H7 (cell line): ENCODE results near the gene MRPL24. TPM values are rescaled to one million over a fixed set of nuclear protein-coding genes. Genes with fewer than 3 reads are reported as not detected.

Experiments
- DNase-seq: peaks from one replicate; pipeline ENCODE4 v3.0.0; 2012
- H3K27me3 ChIP-seq: 2 replicates; pipeline ENCODE4 v1.6.0; 2011; ENCODE audit warnings: mild to moderate bottlenecking, low read length; ENCODE audit not compliant: control insufficient read depth, insufficient read depth
- H3K36me3 ChIP-seq: replicated peaks from 2 replicates; pipeline ENCODE4 v1.5.1; 2011; ENCODE audit warnings: low read length; ENCODE audit not compliant: control insufficient read depth, insufficient read depth
- H3K4me3 ChIP-seq: 2 replicates; pipeline ENCODE4 v1.5.1; 2011; ENCODE audit warnings: low read depth, mild to moderate bottlenecking, control low read depth, low read length, moderate library complexity; ENCODE audit not compliant: insufficient read depth
- total RNA-seq: library from RNA; depleted of rRNA; stranded (reverse); fragments of >200 nt; shearing (Covaris generic); gene quantifications from 2 replicates; pipeline ENCODE4 v1.2.3, GENCODE V29; 2014

MRPL24 gene
- total RNA-seq, 1 experiment from 2014 or later, result 105 TPM

DNA sequence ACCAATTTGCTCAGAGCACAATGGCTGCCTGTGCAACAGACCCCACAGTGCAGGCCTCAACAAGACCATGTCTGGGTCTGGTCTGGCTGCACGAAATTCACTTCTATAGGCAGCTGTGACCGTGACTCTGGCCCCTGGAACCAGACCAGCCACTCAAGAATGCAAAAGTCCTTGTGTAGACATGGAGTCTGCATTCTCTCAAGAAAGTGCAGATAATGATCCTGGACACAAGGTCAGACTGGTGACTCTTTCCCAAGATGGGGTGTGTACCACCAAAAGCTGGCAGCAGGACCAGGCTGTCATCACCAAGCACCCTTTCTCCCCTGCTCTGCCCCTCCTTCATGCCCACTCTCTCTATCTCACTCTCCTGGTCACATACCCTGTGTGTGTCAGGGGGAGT is 19.8 kb downstream of the MRPL24 start:
- Histone ChIP-seq H3K4me3 (no peak overlapping the region), H3K36me3 (peaks cover 21% of the 10 kb centered on the region), H3K27me3 (no peaks in the 10 kb centered on the region)
- no peak for DNase-seq

DNA sequence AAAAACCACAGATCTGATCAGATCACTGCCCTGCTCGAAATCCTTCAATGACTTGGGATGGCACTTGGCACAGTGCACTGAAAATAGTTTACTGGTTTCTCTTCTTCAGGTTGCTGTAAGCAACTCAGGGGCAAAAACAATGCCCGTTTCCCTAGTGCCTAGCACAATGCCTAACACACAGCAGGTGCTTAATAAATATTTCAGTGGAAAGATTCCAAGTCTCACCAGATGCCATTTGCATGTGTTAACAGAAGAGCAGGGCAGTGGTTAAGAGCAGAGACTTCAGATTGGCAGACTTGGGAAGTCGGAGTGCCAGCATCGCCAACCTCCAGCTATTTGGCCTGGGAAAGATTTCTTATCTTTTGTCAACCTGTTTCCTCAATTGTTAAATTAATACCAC is 23.5 kb downstream of the MRPL24 start:
- DNase-seq, result no peak
- Histone ChIP-seq H3K4me3 (no peak overlapping the region), H3K27me3 (no peaks in the 10 kb centered on the region), H3K36me3 (peaks cover 4% of the 10 kb centered on the region)

DNA sequence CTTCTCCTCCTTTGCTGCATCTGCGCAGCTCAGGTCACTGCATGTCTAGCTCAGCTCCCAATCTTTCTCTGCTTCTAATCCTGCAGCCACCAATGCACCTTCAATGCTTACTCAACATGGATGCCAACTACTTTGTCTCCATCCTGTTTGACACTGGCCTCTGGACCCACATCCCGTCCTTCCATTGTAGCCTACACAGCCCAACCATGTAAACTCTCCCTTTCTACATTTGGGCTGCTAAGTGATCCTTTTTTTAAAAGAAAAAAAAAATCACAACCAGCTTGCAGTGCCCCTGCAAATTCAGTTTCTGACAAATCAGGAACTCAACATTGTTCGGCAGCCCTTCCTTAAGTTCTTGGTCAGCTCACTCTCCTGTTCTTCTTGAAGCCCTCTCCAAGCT is 26.1 kb downstream of the MRPL24 start:
- H3K27me3 ChIP-seq, result no peaks in the 10 kb centered on the region
- no peaks in the 10 kb centered on the region for H3K36me3 ChIP-seq
- DNase-seq, result no peak
- no peak overlapping the region for H3K4me3 ChIP-seq

DNA sequence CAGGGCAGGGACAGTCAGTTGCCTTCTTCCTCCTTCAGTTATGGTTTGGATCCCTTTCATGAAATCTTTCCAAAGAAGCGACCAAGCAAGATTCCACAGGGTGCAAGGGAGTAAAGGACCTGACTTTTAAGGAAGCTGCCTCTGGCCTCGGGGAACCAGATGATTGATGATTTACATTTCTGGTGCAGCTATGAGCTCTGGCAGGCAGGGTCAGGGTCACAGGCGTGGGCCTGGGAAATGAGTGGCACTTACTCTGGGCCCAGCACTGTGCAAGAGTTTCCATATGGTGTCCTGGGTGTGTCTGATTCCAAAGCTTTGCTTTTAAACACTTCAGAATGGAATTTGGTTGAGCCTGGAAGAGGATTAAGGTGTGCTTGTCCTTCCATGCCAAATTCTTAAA is 28.3 kb downstream of the MRPL24 start:
- Histone ChIP-seq H3K4me3 (no peak overlapping the region), H3K36me3 (no peaks in the 10 kb centered on the region)
- DNase-seq, result no peak

DNA sequence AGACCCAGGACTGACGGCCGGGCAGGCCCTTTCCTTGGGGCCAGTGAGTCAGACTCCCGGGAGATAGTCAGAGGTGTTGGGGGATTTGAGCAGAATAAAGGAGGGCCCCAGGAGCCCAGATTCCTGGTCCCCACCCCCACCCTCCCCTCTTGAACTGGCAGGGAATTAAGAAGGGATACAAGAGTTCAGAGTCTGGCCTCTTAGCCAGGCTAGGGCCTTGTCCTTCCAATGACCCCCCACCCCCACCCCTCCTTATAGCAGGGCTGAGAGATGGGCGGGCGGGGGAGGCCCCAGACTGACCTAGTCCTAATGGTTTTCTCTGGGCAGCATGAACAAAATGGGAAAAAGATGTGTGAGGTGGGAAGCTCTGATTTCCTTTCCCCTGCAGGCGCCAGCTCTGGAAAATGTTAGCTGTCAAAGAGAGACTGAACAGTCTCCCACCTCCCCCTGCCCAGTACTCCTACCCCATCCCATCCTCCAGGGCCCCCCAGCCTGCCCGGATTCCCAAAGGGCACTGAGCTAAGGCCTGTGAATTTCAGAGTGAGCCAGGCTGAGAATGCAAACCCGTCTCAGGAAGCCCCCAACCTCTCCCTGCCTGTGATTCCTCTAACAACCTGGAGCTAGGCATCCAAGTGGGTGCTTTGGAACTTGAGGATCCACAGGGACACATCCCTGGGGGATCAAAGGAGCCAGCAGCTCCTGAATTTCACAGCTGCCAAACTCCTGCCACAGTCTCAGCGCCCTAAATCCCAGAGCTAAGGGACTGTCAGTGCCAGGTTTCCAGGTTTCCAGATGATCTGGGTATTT is 29.7 kb downstream of the MRPL24 start:
- H3K4me3 ChIP-seq, result no peak overlapping the region
- no peaks in the 10 kb centered on the region for H3K27me3 ChIP-seq
- DNase-seq, result peak; percentile 73
- H3K36me3 ChIP-seq, result no peaks in the 10 kb centered on the region

More for the DNA sequence above, 28.3 kb downstream of the MRPL24 start:
- H3K27me3 ChIP-seq, result no peaks in the 10 kb centered on the region

DNA sequence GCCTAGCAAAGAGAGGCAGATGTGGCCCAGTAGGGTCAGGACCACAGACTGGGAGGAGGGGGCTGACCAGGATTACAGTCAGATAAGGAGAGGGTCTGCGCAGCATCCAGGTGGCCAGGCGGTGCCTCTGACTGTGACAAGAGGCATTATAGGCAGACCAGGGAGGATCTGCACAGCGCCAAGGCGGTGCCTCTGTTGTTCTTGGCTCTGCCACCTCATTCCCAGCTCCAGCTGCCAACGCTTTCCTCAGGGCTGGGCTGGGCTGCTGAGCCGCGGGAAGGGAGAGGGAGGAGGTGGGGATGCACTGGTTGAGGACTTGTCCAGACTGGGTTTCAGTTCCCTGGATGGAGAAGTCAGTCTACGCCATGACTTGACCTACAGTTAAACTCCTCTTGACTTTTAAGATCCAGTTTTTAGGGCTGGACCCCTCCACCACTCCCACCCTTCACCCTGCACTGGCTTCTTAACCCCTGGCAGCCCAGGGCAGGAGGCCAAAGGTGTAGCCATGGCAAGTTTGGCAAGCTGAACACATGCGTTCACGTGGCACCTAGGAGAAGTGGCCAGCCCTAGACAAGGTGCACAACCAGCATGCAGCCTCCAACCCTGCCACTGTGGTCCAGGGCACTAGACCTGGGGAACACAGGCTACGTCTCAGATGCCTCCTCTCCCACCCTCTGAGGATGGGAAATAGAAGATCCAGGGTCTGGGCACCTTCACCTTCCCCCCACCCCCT is 31.0 kb downstream of the MRPL24 start:
- H3K4me3 ChIP-seq, result no peak overlapping the region
- no peak for DNase-seq
- H3K27me3 ChIP-seq, result peaks cover 5% of the 10 kb centered on the region
- H3K36me3 ChIP-seq, result no peaks in the 10 kb centered on the region

DNA sequence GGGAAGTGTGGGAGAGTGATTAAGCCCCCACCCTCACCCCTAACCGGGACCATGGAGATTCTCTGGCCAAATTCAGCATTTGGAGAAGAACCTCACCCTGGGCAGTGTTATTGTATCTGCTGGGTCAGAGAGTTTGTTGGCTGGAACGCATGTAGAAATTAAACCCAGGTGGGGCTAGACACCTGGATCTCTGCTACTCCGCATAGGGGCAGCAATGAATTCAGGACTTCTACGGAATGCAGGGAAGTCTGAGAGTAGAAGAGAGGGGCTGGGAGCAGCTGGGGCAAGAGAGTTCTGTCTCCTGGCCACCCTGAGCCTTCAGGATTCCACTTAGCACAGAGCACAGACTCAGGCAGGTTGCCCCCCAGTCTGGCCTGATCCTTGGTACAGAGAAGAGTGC is 31.9 kb downstream of the MRPL24 start:
- no peak overlapping the region for H3K4me3 ChIP-seq
- H3K27me3 ChIP-seq, result peaks cover 14% of the 10 kb centered on the region
- no peaks in the 10 kb centered on the region for H3K36me3 ChIP-seq
- peak; percentile 44 for DNase-seq

DNA sequence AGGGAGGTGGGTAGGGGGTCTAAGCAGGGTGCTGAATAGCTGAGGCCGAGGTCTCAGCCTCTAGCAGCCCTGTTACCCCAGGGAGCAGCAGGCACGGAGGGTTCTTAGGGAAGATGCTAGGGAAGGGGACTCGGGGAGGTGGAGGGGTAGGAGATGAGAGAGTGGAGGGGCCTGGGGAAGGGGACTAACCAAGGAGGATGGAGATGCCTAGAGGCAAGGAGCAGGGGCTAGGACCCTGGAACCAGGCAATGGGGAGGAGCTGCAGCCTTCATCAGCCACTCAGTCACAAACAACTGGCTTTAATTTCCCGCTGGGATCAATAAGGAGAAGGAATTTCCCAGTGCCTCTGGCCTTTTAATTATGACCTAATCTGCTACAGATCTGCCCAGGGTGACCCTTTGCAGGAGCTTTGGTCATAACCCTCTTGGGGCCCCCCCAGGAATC is 32.6 kb downstream of the MRPL24 start:
- H3K4me3 ChIP-seq, result peak overlapping the region; percentile 80; the same call in 1 of the 2 replicates
- H3K36me3 ChIP-seq, result no peaks in the 10 kb centered on the region
- DNase-seq, result peak; percentile 87
- H3K27me3 ChIP-seq, result peaks cover 18% of the 10 kb centered on the region

DNA sequence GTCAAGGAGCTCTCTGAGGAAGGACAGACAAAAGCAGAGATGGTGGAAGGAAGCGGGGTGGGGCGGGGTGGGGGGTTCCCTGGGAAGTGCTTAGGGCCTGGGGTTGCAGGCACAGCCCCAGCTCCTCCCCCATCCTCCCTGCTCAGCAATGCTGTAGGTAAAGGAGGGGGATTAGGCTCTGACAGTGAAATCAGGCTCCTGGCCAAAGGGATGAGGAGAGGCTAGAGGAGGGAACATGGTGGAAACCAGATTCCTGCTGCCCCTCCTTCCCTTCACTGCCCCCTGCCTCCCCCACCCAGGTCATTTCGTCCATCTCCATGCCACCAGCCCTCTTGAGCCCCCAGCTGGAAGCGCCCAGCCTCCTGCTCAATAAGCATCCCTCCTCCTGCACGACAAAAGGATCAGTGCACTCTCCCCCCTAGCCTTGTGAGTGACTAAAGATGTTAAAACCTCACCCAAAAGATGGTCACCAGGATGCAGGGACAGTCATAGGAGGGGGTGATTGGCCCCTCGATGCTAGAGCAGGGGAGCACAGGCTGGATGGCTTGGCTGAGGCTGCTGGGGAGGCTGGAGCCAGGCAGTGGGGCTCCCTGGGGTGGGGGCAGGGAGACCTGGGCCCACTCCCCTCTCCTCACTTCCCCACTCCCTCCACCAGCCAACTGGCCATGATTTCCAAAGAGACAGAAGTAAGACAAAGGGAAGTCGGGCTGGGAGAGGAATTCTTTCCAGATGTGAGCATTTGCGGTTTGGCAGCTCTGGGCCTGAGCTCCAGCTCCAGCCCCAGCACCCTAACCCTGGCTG is 33.3 kb downstream of the MRPL24 start:
- H3K4me3 ChIP-seq, result peak overlapping the region; percentile 80
- DNase-seq, result peak; percentile 88
- H3K36me3 ChIP-seq, result no peaks in the 10 kb centered on the region
- peaks cover 19% of the 10 kb centered on the region for H3K27me3 ChIP-seq

DNA sequence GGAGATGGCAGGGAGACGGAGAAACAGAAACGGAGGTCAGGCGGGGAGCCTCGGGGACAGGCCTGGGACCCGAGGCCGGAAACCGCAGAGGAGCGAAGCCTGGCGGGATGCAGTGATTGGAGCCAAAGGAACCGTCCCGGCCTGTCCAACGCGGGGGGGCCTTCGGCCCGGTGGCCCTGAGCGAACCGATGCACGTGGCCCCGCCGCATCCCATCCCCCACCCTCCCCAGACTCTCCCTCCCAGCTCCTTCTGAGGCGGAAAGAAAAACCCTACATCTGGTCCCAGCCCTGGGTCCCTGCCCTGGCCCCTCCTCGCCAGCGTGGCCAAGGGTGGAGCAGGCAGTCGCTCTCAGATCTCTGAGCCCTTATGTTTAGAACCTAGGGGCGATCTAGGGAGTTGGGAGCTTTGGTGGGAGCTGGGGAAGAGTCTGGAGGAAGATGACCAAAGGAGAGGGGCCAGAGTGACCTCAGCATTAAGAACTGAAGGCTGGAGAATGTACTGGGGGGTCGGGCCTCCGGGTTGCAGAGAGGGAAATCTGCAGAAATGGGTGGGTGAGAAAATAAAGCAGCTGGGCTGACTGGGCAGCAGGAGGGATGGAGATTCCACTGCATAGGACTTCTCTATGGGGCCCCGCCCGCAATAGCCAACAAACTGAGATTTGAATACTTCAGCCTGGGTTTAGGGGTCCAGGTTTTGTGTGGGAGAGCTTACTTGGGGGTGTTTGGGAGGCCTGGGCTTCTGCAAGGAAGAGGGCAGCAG is 34.1 kb downstream of the MRPL24 start:
- Histone ChIP-seq H3K36me3 (no peaks in the 10 kb centered on the region), H3K27me3 (peaks cover 19% of the 10 kb centered on the region), H3K4me3 (peak overlapping the region; percentile 80)
- DNase-seq, result peak; percentile 89

DNA sequence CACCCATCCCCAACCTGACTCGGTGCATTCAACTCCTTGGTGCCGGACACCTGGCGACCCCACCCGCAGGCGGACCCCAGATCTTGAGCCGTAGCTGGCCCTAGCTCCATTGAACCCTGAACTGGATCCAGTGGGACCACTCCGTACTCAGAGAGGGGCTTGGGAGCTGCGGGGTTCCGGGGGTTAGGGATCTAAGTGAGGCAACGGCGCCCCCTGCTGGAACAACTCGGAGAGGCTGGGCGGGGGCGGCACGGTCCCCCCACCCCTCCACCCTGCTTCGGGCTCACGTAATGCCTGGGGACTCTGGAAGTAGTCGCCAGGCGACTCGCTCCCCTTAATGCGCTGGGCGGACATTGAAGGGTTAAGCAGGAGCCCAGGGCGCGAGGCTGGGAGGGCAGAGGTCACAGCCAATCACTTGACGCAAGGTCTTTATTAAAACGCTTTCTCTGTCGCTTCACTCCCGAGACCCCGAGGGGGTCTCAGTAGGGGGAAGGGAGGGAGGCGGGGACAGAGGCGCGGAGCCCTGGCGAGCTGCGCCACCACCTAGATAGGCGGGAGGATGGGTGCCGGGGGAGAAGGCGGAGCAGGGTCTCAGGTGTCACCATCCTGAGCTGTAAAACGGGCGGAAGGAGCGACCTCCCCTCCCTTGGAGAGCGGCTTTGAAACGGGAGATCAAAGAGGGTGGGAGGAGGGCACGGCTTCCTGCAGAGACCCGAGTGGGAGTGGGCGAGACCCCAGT is 34.8 kb downstream of the MRPL24 start:
- Histone ChIP-seq H3K36me3 (no peaks in the 10 kb centered on the region; the same call in 1 of the 2 replicates), H3K4me3 (peak overlapping the region; percentile 80), H3K27me3 (peaks cover 19% of the 10 kb centered on the region)
- DNase-seq, result peak; percentile 96

DNA sequence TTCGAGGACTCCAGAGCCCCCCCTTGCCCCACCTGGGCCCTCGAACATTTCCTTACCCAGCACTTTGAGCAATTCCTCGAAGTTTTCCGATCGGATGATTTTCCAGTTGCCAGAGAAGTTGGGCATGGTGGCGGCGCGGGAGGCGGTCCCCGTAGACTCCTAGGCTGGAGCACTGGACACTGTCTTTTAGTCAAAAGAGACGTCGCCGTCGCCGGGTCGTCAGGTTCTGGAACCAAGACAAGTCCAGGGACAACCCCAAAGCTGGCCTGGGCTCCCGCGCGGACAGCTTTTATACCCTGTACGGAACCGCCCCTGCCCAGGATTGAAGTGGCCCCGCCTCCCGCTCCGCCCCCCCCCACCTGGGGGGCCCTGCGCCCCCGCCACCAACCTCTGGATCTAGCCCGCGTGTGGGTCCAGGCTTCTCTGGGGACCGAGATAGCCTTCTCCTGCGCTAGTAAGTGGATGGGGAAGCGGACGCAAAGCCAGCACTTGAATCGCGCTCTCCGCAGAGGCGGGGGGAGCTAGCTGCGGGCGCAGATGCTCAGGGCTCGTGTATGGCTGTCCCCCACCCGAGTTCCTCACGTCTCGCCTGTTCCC is 35.5 kb downstream of the MRPL24 start, which contains the start of gene CRABP2:
Gene CRABP2 (minus strand): TSS at position 263 of the 597 bp plus-strand sequence. CDS start 137 bp downstream, at position 126.
- Histone ChIP-seq H3K27me3 (peaks cover 19% of the 10 kb centered on the region), H3K36me3 (no peaks in the 10 kb centered on the region; the same call in none of the 2 replicates)
- DNase-seq, result peak; percentile 87

DNA sequence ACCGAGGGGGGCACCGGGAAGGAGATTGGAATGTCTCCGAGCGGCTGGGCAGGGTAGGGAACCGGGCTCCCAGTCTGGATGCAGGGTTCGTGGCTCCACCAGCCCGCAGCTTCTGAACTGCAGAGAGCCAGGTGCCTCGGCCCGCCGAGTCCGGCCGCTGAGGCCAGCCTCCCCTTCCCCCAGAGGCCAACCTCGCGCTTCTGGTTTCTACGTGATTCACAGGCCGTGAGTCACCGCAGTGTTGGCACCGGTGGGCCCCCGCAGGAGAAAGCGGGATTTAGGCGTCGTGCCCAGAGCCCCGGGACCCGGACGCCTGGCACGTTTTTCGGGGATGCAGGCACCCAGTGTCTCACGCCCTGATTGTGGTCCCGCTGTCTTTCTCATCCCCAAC is 36.0 kb downstream of the MRPL24 start:
- Histone ChIP-seq H3K27me3 (peaks cover 19% of the 10 kb centered on the region), H3K4me3 (peak overlapping the region; percentile 80), H3K36me3 (peaks cover 5% of the 10 kb centered on the region)
- DNase-seq, result peak; percentile 81

More for the DNA sequence above, 35.5 kb downstream of the MRPL24 start, which contains the start of gene CRABP2:
- H3K4me3 ChIP-seq, result peak within 1 kb of the TSS; percentile 80
